Ishikawa (cell line): ENCODE results near the gene RBM34.

Experiments used
- CEBPB ChIP-seq: IDR thresholded peaks from 2 replicates; pipeline ENCODE4 v1.6.1; 2012
- CREB1 ChIP-seq: IDR thresholded peaks from 2 replicates; pipeline ENCODE4 v1.6.1; 2012; ENCODE audit warnings: low read depth
- EGR1 ChIP-seq: IDR thresholded peaks from 2 replicates; pipeline ENCODE4 v1.6.1; 2012
- EP300 ChIP-seq: IDR thresholded peaks from 2 replicates; pipeline ENCODE4 v1.6.1; 2012; ENCODE audit warnings: borderline replicate concordance
- NFIC ChIP-seq: IDR thresholded peaks from 2 replicates; pipeline ENCODE4 v1.6.1; 2012
- RAD21 ChIP-seq: IDR thresholded peaks from 2 replicates; pipeline ENCODE4 v1.6.1; 2012; ENCODE audit warnings: low read depth
- TAF1 ChIP-seq: IDR thresholded peaks from 2 replicates; pipeline ENCODE4 v1.6.1; 2012; ENCODE audit warnings: low read depth, mild to moderate bottlenecking
- TCF12 ChIP-seq: IDR thresholded peaks from 2 replicates; pipeline ENCODE4 v1.6.1; 2012; ENCODE audit warnings: low read depth
- TEAD4 ChIP-seq: IDR thresholded peaks from 2 replicates; pipeline ENCODE4 v1.6.1; 2012
- YY1 ChIP-seq: IDR thresholded peaks from 2 replicates; pipeline ENCODE4 v1.6.1; 2012; ENCODE audit warnings: low read depth
- ZBTB7A ChIP-seq: IDR thresholded peaks from 2 replicates; pipeline ENCODE4 v1.6.1; 2012; ENCODE audit warnings: low read depth
- TF ChIP-seq, protein P1 (sequence below): IDR thresholded peaks from 2 replicates; pipeline ENCODE4 v1.6.1; 2012
- TF ChIP-seq, protein P2 (sequence below): IDR thresholded peaks from 2 replicates; pipeline ENCODE4 v1.6.1; 2012; ENCODE audit warnings: low read depth, mild to moderate bottlenecking
- TF ChIP-seq, protein P3 (sequence below): IDR thresholded peaks from 2 replicates; pipeline ENCODE4 v1.6.1; 2012

The RBM34 gene

DNA sequence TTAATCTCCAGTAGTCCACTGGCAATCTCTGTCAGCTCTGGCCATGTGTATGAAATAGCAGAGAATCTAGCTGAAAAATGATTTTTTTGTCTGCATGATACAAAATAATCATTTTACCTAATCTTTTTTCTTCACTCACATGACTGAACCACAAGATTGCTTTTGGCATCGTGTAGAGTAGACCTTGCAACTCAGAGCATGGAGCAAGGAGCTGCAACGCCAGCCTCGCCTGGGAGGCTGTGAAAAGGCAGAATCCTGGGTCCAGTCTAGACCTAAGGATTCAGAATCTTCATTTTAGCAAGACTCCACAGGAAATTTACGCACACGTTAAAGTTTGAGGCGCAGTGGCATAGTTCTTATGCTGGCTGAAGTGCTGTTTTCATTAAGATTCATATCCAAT is 72.6 kb downstream of the RBM34 start:
- no peak for TF ChIP-seq ZBTB7A
- no peak for TF ChIP-seq RAD21
- no peak for TF ChIP-seq CREB1
- no peak for TF ChIP-seq TEAD4
- no peak for TF ChIP-seq YY1
- TF ChIP-seq TCF12: no peak
- TF ChIP-seq, protein P1, sequence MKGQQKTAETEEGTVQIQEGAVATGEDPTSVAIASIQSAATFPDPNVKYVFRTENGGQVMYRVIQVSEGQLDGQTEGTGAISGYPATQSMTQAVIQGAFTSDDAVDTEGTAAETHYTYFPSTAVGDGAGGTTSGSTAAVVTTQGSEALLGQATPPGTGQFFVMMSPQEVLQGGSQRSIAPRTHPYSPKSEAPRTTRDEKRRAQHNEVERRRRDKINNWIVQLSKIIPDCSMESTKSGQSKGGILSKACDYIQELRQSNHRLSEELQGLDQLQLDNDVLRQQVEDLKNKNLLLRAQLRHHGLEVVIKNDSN: no peak
- TF ChIP-seq NFIC: no peak
- TF ChIP-seq, protein P2, sequence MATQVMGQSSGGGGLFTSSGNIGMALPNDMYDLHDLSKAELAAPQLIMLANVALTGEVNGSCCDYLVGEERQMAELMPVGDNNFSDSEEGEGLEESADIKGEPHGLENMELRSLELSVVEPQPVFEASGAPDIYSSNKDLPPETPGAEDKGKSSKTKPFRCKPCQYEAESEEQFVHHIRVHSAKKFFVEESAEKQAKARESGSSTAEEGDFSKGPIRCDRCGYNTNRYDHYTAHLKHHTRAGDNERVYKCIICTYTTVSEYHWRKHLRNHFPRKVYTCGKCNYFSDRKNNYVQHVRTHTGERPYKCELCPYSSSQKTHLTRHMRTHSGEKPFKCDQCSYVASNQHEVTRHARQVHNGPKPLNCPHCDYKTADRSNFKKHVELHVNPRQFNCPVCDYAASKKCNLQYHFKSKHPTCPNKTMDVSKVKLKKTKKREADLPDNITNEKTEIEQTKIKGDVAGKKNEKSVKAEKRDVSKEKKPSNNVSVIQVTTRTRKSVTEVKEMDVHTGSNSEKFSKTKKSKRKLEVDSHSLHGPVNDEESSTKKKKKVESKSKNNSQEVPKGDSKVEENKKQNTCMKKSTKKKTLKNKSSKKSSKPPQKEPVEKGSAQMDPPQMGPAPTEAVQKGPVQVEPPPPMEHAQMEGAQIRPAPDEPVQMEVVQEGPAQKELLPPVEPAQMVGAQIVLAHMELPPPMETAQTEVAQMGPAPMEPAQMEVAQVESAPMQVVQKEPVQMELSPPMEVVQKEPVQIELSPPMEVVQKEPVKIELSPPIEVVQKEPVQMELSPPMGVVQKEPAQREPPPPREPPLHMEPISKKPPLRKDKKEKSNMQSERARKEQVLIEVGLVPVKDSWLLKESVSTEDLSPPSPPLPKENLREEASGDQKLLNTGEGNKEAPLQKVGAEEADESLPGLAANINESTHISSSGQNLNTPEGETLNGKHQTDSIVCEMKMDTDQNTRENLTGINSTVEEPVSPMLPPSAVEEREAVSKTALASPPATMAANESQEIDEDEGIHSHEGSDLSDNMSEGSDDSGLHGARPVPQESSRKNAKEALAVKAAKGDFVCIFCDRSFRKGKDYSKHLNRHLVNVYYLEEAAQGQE: no peak
- no peak for TF ChIP-seq CEBPB
- no peak for TF ChIP-seq EP300
- no peak for TF ChIP-seq TAF1
- TF ChIP-seq, protein P3, sequence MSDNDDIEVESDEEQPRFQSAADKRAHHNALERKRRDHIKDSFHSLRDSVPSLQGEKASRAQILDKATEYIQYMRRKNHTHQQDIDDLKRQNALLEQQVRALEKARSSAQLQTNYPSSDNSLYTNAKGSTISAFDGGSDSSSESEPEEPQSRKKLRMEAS: no peak
- TF ChIP-seq EGR1: no peak

DNA sequence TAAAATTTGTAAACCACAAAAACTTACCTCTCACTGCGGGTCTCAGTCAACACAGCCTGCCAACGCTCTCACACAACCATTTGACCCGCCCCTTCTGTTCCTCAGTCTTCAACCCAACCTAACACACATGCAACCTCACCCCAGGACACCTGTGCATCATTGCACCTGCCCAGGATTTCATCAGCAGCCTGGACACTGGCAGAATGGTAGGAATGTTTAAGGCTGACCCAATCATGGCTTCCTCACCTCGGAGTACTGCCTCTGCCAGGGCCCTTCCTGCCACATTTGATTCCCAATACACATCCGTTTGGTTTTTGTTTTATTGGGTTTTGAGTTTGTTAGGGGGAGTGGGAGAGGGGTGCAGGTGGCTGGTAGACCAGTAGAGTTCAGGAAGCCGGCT is 73.1 kb downstream of the RBM34 start:
- no peak for TF ChIP-seq TAF1
- TF ChIP-seq CEBPB: 0 out of 2 replicates have a peak, but pooled peaks have one; percentile 9
